HepG2 (cell line): ENCODE results near the gene PIK3C2B. TPM values are rescaled to one million over a fixed set of nuclear protein-coding genes. Genes with fewer than 3 reads are reported as not detected.

Experiments used
- CHD2 ChIP-seq: IDR thresholded peaks from 2 replicates; pipeline ENCODE4 v1.6.1; 2011; ENCODE audit warnings: low read depth, low read length, improper control_type of control experiment
- DMAP1 ChIP-seq: IDR thresholded peaks from 2 replicates; pipeline ENCODE4 v1.6.1; 2016
- DZIP1 ChIP-seq: sonication (generic); formaldehyde crosslinking; IDR thresholded peaks from 2 replicates; pipeline ENCODE4 v1.5.0; 2020; ENCODE audit warnings: mild to moderate bottlenecking, missing genetic modification reagents
- ETS1 ChIP-seq: sonication (generic); formaldehyde crosslinking; IDR thresholded peaks from 2 replicates; pipeline ENCODE4 v1.4.0; 2020; ENCODE audit warnings: missing genetic modification reagents
- FOSL2 ChIP-seq: sonication (generic); formaldehyde crosslinking; IDR thresholded peaks from 2 replicates; pipeline ENCODE4 v1.4.0; 2020; ENCODE audit warnings: missing genetic modification reagents
- FOXC1 ChIP-seq: sonication (generic); formaldehyde crosslinking; IDR thresholded peaks from 2 replicates; pipeline ENCODE4 v1.8.0; 2022; ENCODE audit warnings: mild to moderate bottlenecking, missing genetic modification reagents, borderline replicate concordance
- HMG20B ChIP-seq: conservative IDR thresholded peaks from 2 replicates; pipeline ENCODE4 v1.6.1; 2016; ENCODE audit warnings: missing genetic modification reagents, missing compliant biosample characterization
- KLF13 ChIP-seq: sonication (generic); formaldehyde crosslinking; IDR thresholded peaks from 2 replicates; pipeline ENCODE4 v1.4.0; 2020; ENCODE audit warnings: mild to moderate bottlenecking, missing genetic modification reagents
- MAZ ChIP-seq, 2 experiments: sonication (generic) in 1 of 2; formaldehyde crosslinking in 1 of 2; IDR thresholded peaks; 2 replicates each; pipeline versions ENCODE4 v1.5.0 to v1.6.1; 2012 to 2020; ENCODE audit warnings: low read depth in 2 of 2, mild to moderate bottlenecking in 2 of 2, borderline replicate concordance in 1 of 2, improper control_type of control experiment in 1 of 2, low read length in 1 of 2, missing genetic modification reagents in 1 of 2, moderate library complexity in 1 of 2
- NAIF1 ChIP-seq: sonication (generic); formaldehyde crosslinking; IDR thresholded peaks from 2 replicates; pipeline ENCODE4 v1.5.0; 2020; ENCODE audit warnings: mild to moderate bottlenecking, missing genetic modification reagents, borderline replicate concordance
- RFXAP ChIP-seq: sonication (generic); formaldehyde crosslinking; IDR thresholded peaks from 2 replicates; pipeline ENCODE4 v1.4.0; 2020; ENCODE audit warnings: missing genetic modification reagents, borderline replicate concordance
- SUZ12 ChIP-seq: fragments of 150-350 bp; IDR thresholded peaks from 2 replicates; pipeline ENCODE4 v1.6.1; 2014; ENCODE audit warnings: low read depth, low read length
- THAP7 ChIP-seq: sonication (generic); formaldehyde crosslinking; IDR thresholded peaks from 2 replicates; pipeline ENCODE4 v1.8.1; 2023; ENCODE audit warnings: mild to moderate bottlenecking, missing genetic modification reagents
- ZBTB1 ChIP-seq: sonication (generic); formaldehyde crosslinking; IDR thresholded peaks from 2 replicates; pipeline ENCODE4 v1.4.0; 2020; ENCODE audit warnings: missing genetic modification reagents, borderline replicate concordance
- ZC3H13 ChIP-seq: sonication (generic); formaldehyde crosslinking; IDR thresholded peaks from 2 replicates; pipeline ENCODE4 v1.8.1; 2023; ENCODE audit warnings: mild to moderate bottlenecking, missing genetic modification reagents, moderate library complexity
- ZFP90 ChIP-seq: sonication (generic); formaldehyde crosslinking; IDR thresholded peaks from 2 replicates; pipeline ENCODE4 v1.8.0; 2022; ENCODE audit warnings: missing genetic modification reagents, mild to moderate bottlenecking, inconsistent platforms, borderline replicate concordance
- ZNF18 ChIP-seq: sonication (generic); formaldehyde crosslinking; IDR thresholded peaks from 2 replicates; pipeline ENCODE4 v1.8.0; 2022; ENCODE audit warnings: mild to moderate bottlenecking, missing genetic modification reagents; ENCODE audit not compliant: insufficient replicate concordance
- ZNF496 ChIP-seq: sonication (generic); formaldehyde crosslinking; IDR thresholded peaks from 2 replicates; pipeline ENCODE4 v1.8.1; 2023; ENCODE audit warnings: mild to moderate bottlenecking, moderate library complexity, missing genetic modification reagents; ENCODE audit not compliant: insufficient replicate concordance
- ZNF598 ChIP-seq: sonication (generic); formaldehyde crosslinking; IDR thresholded peaks from 2 replicates; pipeline ENCODE4 v1.5.1; 2020; ENCODE audit warnings: mild to moderate bottlenecking, missing genetic modification reagents, borderline replicate concordance
- ZNF629 ChIP-seq: sonication (generic); formaldehyde crosslinking; conservative IDR thresholded peaks from 2 replicates; pipeline ENCODE4 v1.5.0; 2020; ENCODE audit warnings: missing genetic modification reagents
- ZNF660 ChIP-seq: sonication (generic); formaldehyde crosslinking; IDR thresholded peaks from 2 replicates; pipeline ENCODE4 v1.5.1; 2020; ENCODE audit warnings: mild to moderate bottlenecking, low read depth, missing genetic modification reagents, borderline replicate concordance
- polyA plus RNA-seq, 8 experiments: library from polyadenylated mRNA; depleted of rRNA in 3 of 8; stranded (reverse) in 7 of 8; unstranded in 1 of 8; fragments of >200 nt; fragmentation: Illumina TruSeq in 4 of 8; extraction: Trizol in 4 of 8; gene quantifications; 2 replicates each; pipeline versions ENCODE4 v1.2.1 to v1.2.3, GENCODE V29; 2011 to 2016; ENCODE audit warnings: low read depth in 4 of 8, missing spikeins in 1 of 8, mixed read lengths in 1 of 8; ENCODE audit not compliant: insufficient read depth in 1 of 8
- total RNA-seq, 5 experiments: library from RNA; depleted of rRNA; stranded (reverse); fragments of >200 nt; fragmentation: Illumina TruSeq; extraction: Trizol; gene quantifications; 2 replicates each; pipeline ENCODE4 v1.2.3, GENCODE V29; 2016; ENCODE audit warnings: low read depth in 1 of 5

The PIK3C2B gene
- total and polyA plus RNA-seq, 2 of the 13 experiments (the other 11 are each of a cell fraction or from before 2014, with no cell fraction given): 3.4 to 4.5 TPM

- TF ChIP-seq KLF13: no peak
- TF ChIP-seq ZC3H13: peak; percentile 57; the same call in 1 of the 2 replicates
- no peak for TF ChIP-seq ZNF629
- no peak for TF ChIP-seq CHD2
- peak; percentile 75; the same call in 1 of the 2 replicates for TF ChIP-seq ZFP90 (CRISPR knock-in tag)
- TF ChIP-seq RFXAP (CRISPR knock-in tag): peak; percentile 69; the same call in 1 of the 2 replicates
- peak; percentile 89 for TF ChIP-seq DZIP1 (CRISPR knock-in tag)
- no peak for TF ChIP-seq ZBTB1 (CRISPR knock-in tag)
- no peak for TF ChIP-seq NAIF1 (CRISPR knock-in tag)
- no peak for TF ChIP-seq HMG20B (CRISPR knock-in tag)
- TF ChIP-seq DMAP1 (CRISPR knock-in tag): peak; percentile 58; the same call in 1 of the 2 replicates
- TF ChIP-seq MAZ (IDR thresholded peaks at IDR 0.05; ENCODE audit: borderline replicate concordance, low read depth, low read length): 0 out of 2 replicates have a peak, but pooled peaks have one; percentile 10
- TF ChIP-seq MAZ (CRISPR knock-in tag; IDR thresholded peaks at IDR 0.05; ENCODE audit: low read depth): no peak
- no peak for TF ChIP-seq ZNF496 (CRISPR knock-in tag)
- peak; percentile 57 for TF ChIP-seq ZNF18 (CRISPR knock-in tag)
- TF ChIP-seq FOSL2: no peak
- no peak for TF ChIP-seq SUZ12
- no peak; the same call in 1 of the 2 replicates for TF ChIP-seq FOXC1
- TF ChIP-seq ZNF660 (CRISPR knock-in tag): no peak
- 0 out of 2 replicates have a peak, but pooled peaks have one; percentile 82 for TF ChIP-seq ETS1 (CRISPR knock-in tag)
- 0 out of 2 replicates have a peak, but pooled peaks have one; percentile 10 for TF ChIP-seq ZNF598 (CRISPR knock-in tag)
- TF ChIP-seq THAP7 (CRISPR knock-in tag): peak; percentile 25; the same call in 1 of the 2 replicates
These were observed at the start of gene PIK3C2B (continued) for GRCh38 chr1:204494281-204495077.
